Measurements from ENCODE around the gene NUDT1. TPM values are rescaled to one million over a fixed set of nuclear protein-coding genes. Genes with fewer than 3 reads are reported as not detected.

The NUDT1 gene
- total and polyA plus RNA-seq, 2 experiments from 2014 or later = 47.7 to 61.0 TPM

DNA sequence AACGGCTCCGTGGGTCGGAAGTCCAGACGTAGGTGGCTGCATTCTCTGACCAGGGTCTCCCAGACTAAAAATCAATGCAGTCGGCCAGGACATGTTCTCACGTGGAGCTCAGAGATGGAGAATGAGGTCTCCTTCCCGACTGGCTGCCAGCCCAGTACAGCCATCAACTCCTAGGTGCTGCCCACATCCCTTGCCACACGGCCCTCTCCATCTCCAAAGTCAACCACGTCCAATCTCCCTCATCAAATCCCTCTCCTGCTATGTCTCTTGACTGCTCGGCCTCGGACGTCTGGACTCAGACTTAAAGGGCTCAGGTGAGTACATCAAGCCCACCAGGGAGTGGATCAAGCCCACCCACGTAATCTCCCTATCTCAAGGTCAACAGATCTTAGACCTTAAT is 16.2 kb upstream of the NUDT1 start:
- Histone ChIP-seq H3K4me1 (ENCODE audit: insufficient read depth) (no peaks in the 10 kb centered on the region), H3K9ac (no peak overlapping the region), H3K36me3 (ENCODE audit: low read depth) (no peaks in the 10 kb centered on the region; the same call in 1 of the 2 replicates), H3K27me3 (replicated peaks; ENCODE audit: insufficient read depth) (no peaks in the 10 kb centered on the region), H2AFZ (no peak overlapping the region), H3K4me3 (no peak overlapping the region), H3K9me3 (ENCODE audit: low read depth) (no peaks in the 10 kb centered on the region), H4K20me1 (ENCODE audit: insufficient read depth) (no peaks in the 10 kb centered on the region), H3K4me2 (ENCODE audit: unreplicated experiment) (no peak overlapping the region), H3K9me2 (ENCODE audit: insufficient read depth) (no peaks in the 10 kb centered on the region), H3F3A (ENCODE audit: insufficient read depth) (no peaks in the 10 kb centered on the region), H3K27ac (no peak overlapping the region), H3K79me2 (ENCODE audit: insufficient read depth) (peaks cover 40% of the 10 kb centered on the region)
- 89 to 95% methylated on average over 13 of the region's 13 CpGs for WGBS, 2 experiments (ENCODE audit: low coverage in 1 of 2, low lambda C conversion rate in 2 of 2, missing lambda C conversion rate in 2 of 2)
- DNase-seq = no peak
- TF ChIP-seq EZH2 (IDR thresholded peaks at IDR 0.05; ENCODE audit: insufficient read depth, poor library complexity, severe bottlenecking) (no peak), EZH2phosphoT487 (IDR thresholded peaks at IDR 0.05; ENCODE audit: insufficient read depth, low read depth) (no peak)
- in situ Hi-C loops (cut with MboI) = no loop called here

DNA sequence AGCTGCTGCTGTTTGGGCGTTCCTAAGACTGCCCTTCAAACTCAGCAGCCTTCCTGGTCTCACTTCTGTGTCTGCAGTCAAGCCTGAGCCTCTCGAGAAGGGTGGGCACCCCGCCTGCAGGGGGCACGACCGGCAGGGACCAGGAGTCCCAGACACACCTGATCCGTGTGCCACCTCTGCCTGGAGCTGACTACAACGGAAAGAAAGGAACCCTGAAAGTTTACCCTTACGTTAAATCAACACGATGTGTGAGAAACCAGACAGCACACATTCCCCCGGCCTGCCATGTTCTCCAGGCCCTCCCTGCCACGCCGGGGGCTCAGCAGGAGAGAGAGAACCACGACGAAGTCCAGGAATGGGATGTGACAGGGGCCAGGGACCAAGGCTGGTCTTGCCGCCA is 14.3 kb upstream of the NUDT1 start:
- H3F3A ChIP-seq (ENCODE audit: insufficient read depth) = no peaks in the 10 kb centered on the region
- H3K4me1 ChIP-seq (ENCODE audit: insufficient read depth) = peaks cover 10% of the 10 kb centered on the region; the same call in 1 of the 2 replicates
- DNase-seq = no peak
- H3K9me3 ChIP-seq (ENCODE audit: low read depth) = no peaks in the 10 kb centered on the region
- H3K4me3 ChIP-seq = no peak overlapping the region
- 92 to 94% methylated on average over 15 of the region's 15 CpGs for WGBS, 2 experiments (ENCODE audit: low coverage in 1 of 2, low lambda C conversion rate in 2 of 2, missing lambda C conversion rate in 2 of 2)
- H3K79me2 ChIP-seq (ENCODE audit: insufficient read depth) = peaks cover 58% of the 10 kb centered on the region
- in situ Hi-C loops (cut with MboI) = no loop called here
- no peaks in the 10 kb centered on the region for H4K20me1 ChIP-seq (ENCODE audit: insufficient read depth)
- no peaks in the 10 kb centered on the region for H3K36me3 ChIP-seq (ENCODE audit: low read depth)
- H3K27me3 ChIP-seq (replicated peaks; ENCODE audit: insufficient read depth) = no peaks in the 10 kb centered on the region
- TF ChIP-seq EZH2phosphoT487 (IDR thresholded peaks at IDR 0.05; ENCODE audit: insufficient read depth, low read depth) = no peak
- no peak for TF ChIP-seq EZH2 (IDR thresholded peaks at IDR 0.05; ENCODE audit: insufficient read depth, poor library complexity, severe bottlenecking)
- H3K9ac ChIP-seq = no peak overlapping the region
- H3K4me2 ChIP-seq (ENCODE audit: unreplicated experiment) = no peak overlapping the region
- no peaks in the 10 kb centered on the region for H3K9me2 ChIP-seq (ENCODE audit: insufficient read depth)
- no peak overlapping the region for H2AFZ ChIP-seq
- H3K27ac ChIP-seq = no peak overlapping the region

DNA sequence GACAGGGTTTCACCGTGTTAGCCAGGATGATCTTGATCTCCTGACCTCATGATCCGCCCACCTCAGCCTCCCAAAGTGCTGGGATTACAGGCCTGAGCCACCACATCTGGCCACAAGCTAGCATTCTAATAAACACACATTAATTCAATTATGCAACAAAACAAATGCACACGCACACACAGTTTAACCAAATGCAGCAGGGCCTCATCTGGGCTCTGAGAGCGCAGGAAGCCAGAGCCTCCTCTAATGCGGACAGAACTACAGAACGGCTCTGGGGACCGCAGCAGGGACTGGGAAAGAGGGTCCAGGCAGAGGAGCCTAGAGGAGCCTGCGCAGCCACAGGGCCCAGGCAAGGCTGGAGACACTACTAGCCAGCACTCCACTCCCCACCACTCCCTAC is 13.1 kb upstream of the NUDT1 start:
- Histone ChIP-seq H4K20me1 (ENCODE audit: insufficient read depth) (no peaks in the 10 kb centered on the region), H3K4me1 (ENCODE audit: insufficient read depth) (peaks cover 16% of the 10 kb centered on the region; the same call in 1 of the 2 replicates), H3K4me2 (ENCODE audit: unreplicated experiment) (no peak overlapping the region), H3K36me3 (ENCODE audit: low read depth) (no peaks in the 10 kb centered on the region), H2AFZ (no peak overlapping the region), H3K9me3 (ENCODE audit: low read depth) (no peaks in the 10 kb centered on the region), H3K4me3 (no peak overlapping the region), H3F3A (ENCODE audit: insufficient read depth) (peaks cover 7% of the 10 kb centered on the region; the same call in 1 of the 2 replicates), H3K9ac (no peak overlapping the region), H3K9me2 (ENCODE audit: insufficient read depth) (no peaks in the 10 kb centered on the region), H3K27me3 (replicated peaks; ENCODE audit: insufficient read depth) (no peaks in the 10 kb centered on the region), H3K79me2 (ENCODE audit: insufficient read depth) (peaks cover 58% of the 10 kb centered on the region), H3K27ac (no peak overlapping the region)
- in situ Hi-C loops (cut with MboI) = no loop called here
- DNase-seq = no peak
- TF ChIP-seq EZH2phosphoT487 (IDR thresholded peaks at IDR 0.05; ENCODE audit: insufficient read depth, low read depth) = no peak
- TF ChIP-seq EZH2 (IDR thresholded peaks at IDR 0.05; ENCODE audit: insufficient read depth, poor library complexity, severe bottlenecking) = no peak
- 79 to 86% methylated on average over 8 of the region's 8 CpGs for WGBS, 2 experiments (ENCODE audit: low coverage in 1 of 2, low lambda C conversion rate in 2 of 2, missing lambda C conversion rate in 2 of 2)

DNA sequence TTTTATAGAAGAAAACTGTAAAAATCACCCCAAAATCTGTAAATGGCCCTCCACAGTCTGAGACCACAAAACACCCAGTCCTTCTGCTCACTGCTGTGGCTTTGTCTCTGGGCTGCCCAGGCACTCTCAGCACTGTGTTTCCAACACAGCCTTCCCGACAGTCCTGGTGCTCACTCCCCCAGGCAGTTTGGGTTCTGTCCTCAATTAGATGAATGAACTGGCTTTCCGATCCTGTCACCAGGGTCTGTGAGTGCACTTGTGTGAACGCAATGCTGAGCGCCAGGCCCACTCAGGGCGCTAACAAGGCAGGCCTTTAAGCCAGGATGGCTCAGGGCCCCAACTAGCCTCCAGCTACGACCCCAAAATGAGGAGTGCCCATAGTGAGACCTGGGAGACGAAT is 12.6 kb upstream of the NUDT1 start:
- Histone ChIP-seq H3K36me3 (ENCODE audit: low read depth) (peaks cover 3% of the 10 kb centered on the region; the same call in 1 of the 2 replicates), H3K4me1 (ENCODE audit: insufficient read depth) (peaks cover 17% of the 10 kb centered on the region; the same call in 1 of the 2 replicates), H3K4me3 (no peak overlapping the region), H3K27me3 (replicated peaks; ENCODE audit: insufficient read depth) (no peaks in the 10 kb centered on the region), H3K4me2 (ENCODE audit: unreplicated experiment) (no peak overlapping the region), H3K9me3 (ENCODE audit: low read depth) (no peaks in the 10 kb centered on the region), H3F3A (ENCODE audit: insufficient read depth) (peaks cover 13% of the 10 kb centered on the region), H4K20me1 (ENCODE audit: insufficient read depth) (no peaks in the 10 kb centered on the region), H3K79me2 (ENCODE audit: insufficient read depth) (peaks cover 58% of the 10 kb centered on the region), H3K9ac (no peak overlapping the region), H3K9me2 (ENCODE audit: insufficient read depth) (no peaks in the 10 kb centered on the region), H3K27ac (no peak overlapping the region), H2AFZ (no peak overlapping the region)
- in situ Hi-C loops (cut with MboI) = no loop called here
- WGBS, 2 experiments (ENCODE audit: low coverage in 1 of 2, low lambda C conversion rate in 2 of 2, missing lambda C conversion rate in 2 of 2) = 73 to 83% methylated on average over 7 of the region's 7 CpGs
- TF ChIP-seq EZH2phosphoT487 (IDR thresholded peaks at IDR 0.05; ENCODE audit: insufficient read depth, low read depth) (no peak), EZH2 (IDR thresholded peaks at IDR 0.05; ENCODE audit: insufficient read depth, poor library complexity, severe bottlenecking) (no peak)
- no peak for DNase-seq

DNA sequence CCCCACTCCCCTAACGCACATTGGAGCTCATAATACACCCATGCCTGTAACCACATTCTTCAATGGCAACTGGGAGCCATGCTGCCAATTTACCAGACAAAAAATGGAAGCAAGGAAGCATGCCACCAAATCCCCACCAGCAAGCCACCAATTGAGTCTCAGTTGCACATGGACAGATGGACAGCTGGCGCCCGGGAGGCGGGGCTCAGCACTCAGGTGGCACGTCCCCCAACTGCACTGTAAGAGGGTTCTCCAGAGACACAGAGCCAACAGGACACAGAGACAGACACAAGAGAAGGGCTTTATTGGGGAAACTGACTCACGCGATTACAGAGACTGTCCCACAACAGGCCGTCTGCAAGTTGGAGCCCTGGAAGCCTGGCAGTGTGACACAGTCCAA is 11.8 kb upstream of the NUDT1 start:
- Histone ChIP-seq H3K79me2 (ENCODE audit: insufficient read depth) (peaks cover 59% of the 10 kb centered on the region), H3K27me3 (replicated peaks; ENCODE audit: insufficient read depth) (no peaks in the 10 kb centered on the region), H3K9me3 (ENCODE audit: low read depth) (no peaks in the 10 kb centered on the region), H3K9me2 (ENCODE audit: insufficient read depth) (no peaks in the 10 kb centered on the region), H3K4me2 (ENCODE audit: unreplicated experiment) (no peak overlapping the region), H4K20me1 (ENCODE audit: insufficient read depth) (no peaks in the 10 kb centered on the region), H3F3A (ENCODE audit: insufficient read depth) (peaks cover 20% of the 10 kb centered on the region), H3K4me1 (ENCODE audit: insufficient read depth) (peaks cover 17% of the 10 kb centered on the region; the same call in 1 of the 2 replicates), H3K36me3 (ENCODE audit: low read depth) (peaks cover 11% of the 10 kb centered on the region; the same call in 1 of the 2 replicates), H2AFZ (no peak overlapping the region), H3K4me3 (no peak overlapping the region), H3K9ac (no peak overlapping the region), H3K27ac (no peak overlapping the region)
- DNase-seq = no peak
- 89 to 93% methylated on average over 8 of the region's 8 CpGs for WGBS, 2 experiments (ENCODE audit: low coverage in 1 of 2, low lambda C conversion rate in 2 of 2, missing lambda C conversion rate in 2 of 2)
- in situ Hi-C loops (cut with MboI) = no loop called here
- TF ChIP-seq EZH2phosphoT487 (IDR thresholded peaks at IDR 0.05; ENCODE audit: insufficient read depth, low read depth) = no peak
- TF ChIP-seq EZH2 (IDR thresholded peaks at IDR 0.05; ENCODE audit: insufficient read depth, poor library complexity, severe bottlenecking) = no peak
